Activated CD4-positive, alpha-beta T cell treated with anti-CD3 and anti-CD28 coated beads, Interleukin-2, amount 10 ng/mL, durations not matched to agents 7 days and 5 days (primary cell): ENCODE measurements around the gene ZBTB46. TPM values are rescaled to one million over a fixed set of nuclear protein-coding genes. Genes with fewer than 3 reads are reported as not detected.

Experiments used
- CTCF ChIA-PET: fragments of 350-600 bp; sonication (Branson Sonifier 250); formaldehyde crosslinking; loops from one replicate; lab custom pipeline; 2021; ENCODE audit warnings: antibody characterized with exemption; lab: Charles Lee
- POLR2A ChIA-PET: fragments of 350-600 bp; sonication (Branson Sonifier 250); formaldehyde crosslinking; loops from one replicate; lab custom pipeline; 2021; ENCODE audit warnings: antibody characterized with exemption; lab: Charles Lee
- DNase-seq: peaks from one replicate; pipeline ENCODE4 v3.0.0-alpha.2; 2020
- H3K27ac Mint-ChIP-seq: one replicate; pipeline ENCODE4 v1.8.0; 2021; ENCODE audit warnings: mild to moderate bottlenecking, moderate library complexity, mixed read lengths
- H3K27me3 Mint-ChIP-seq: one replicate; pipeline ENCODE4 v1.8.0; 2021; ENCODE audit warnings: mixed read lengths
- H3K36me3 Mint-ChIP-seq: one replicate; pipeline ENCODE4 v1.8.0; 2021; ENCODE audit warnings: low read depth, mixed read lengths
- H3K4me1 Mint-ChIP-seq: one replicate; pipeline ENCODE4 v1.8.0; 2021; ENCODE audit warnings: mixed read lengths
- H3K4me3 Mint-ChIP-seq: one replicate; pipeline ENCODE4 v1.8.0; 2021; ENCODE audit warnings: mild to moderate bottlenecking, moderate library complexity, mixed read lengths
- H3K9me3 Mint-ChIP-seq: one replicate; pipeline ENCODE4 v1.8.0; 2021; ENCODE audit warnings: mixed read lengths
- total RNA-seq, 2 experiments: library from RNA; stranded (reverse); gene quantifications; one replicate each; pipeline ENCODE4 v1.2.3, GENCODE V29; 2021

Gene ZBTB46
- total RNA-seq, 2 experiments from 2014 or later = not detected

- no peaks in the 10 kb centered on the region for H3K27me3 Mint-ChIP-seq
- peak within 1 kb of the TSS; percentile 87 for H3K27ac Mint-ChIP-seq
- peaks cover 64% of the 10 kb centered on the region for H3K36me3 Mint-ChIP-seq
- H3K4me1 Mint-ChIP-seq = peaks cover 50% of the 10 kb centered on the region
- ChIA-PET POLR2A (interaction anchor here (0.6 to 1.2 kb wide), 3 partner anchors 15 to 68 kb away, joined by 3 to 4 read pairs (median 3); no protein-coding TSS in a partner anchor), CTCF (interaction anchor here (0.6 to 3.4 kb wide), 17 partner anchors 9 to 331 kb away, joined by 3 to 20 read pairs (median 5); partner anchors contain the start of genes LIME1, PTK6 and TPD52L2)
- peak; percentile 88 for DNase-seq
- peaks cover 4% of the 10 kb centered on the region for H3K9me3 Mint-ChIP-seq
- peak within 1 kb of the TSS; percentile 89 for H3K4me3 Mint-ChIP-seq
These were observed 123.3 kb downstream of the ZBTB46 start, which contains the start of the genes ARFRP1 and ZGPAT for GRCh38 chr20:63707558-63708300. Gene ARFRP1, minus strand, starts transcription at chr20:63707976. Its CDS starts 885 bp downstream, at chr20:63707091. Gene ZGPAT, plus strand, starts transcription at chr20:63708039. Its CDS starts 542 bp downstream, at chr20:63708581.

GRCh38 chr20:63706852-63707557, 124.1 kb downstream of the ZBTB46 start:
- Mint-ChIP-seq H3K27ac (peak overlapping the region; percentile 87), H3K4me1 (peaks cover 47% of the 10 kb centered on the region), H3K36me3 (peaks cover 57% of the 10 kb centered on the region), H3K4me3 (peak overlapping the region; percentile 89), H3K27me3 (no peaks in the 10 kb centered on the region), H3K9me3 (peaks cover under 1% of the 10 kb centered on the region)
- ChIA-PET POLR2A (interaction anchor here (0.5 to 1.2 kb wide), 2 partner anchors 34 to 133 kb away, joined by 4 read pairs; no protein-coding TSS in a partner anchor), CTCF (interaction anchor here (0.6 to 3.4 kb wide), 14 partner anchors 9 to 332 kb away, joined by 3 to 20 read pairs (median 4); partner anchors contain the start of genes LIME1 and TPD52L2)
- peak; percentile 79 for DNase-seq

GRCh38 chr20:63706027-63706695, 124.9 kb downstream of the ZBTB46 start:
- H3K27me3 Mint-ChIP-seq = no peaks in the 10 kb centered on the region
- POLR2A ChIA-PET = interaction anchor here (0.5 kb wide), 1 partner anchor 134 kb away, joined by 4 read pairs; no protein-coding TSS in a partner anchor

GRCh38 chr20:63705232-63706026, 125.6 kb downstream of the ZBTB46 start:
- ChIA-PET CTCF (interaction anchor here (2.6 to 3.4 kb wide), 2 partner anchors 8 to 160 kb away, joined by 15 to 20 read pairs; partner anchors contain the start of gene TPD52L2), POLR2A (no interaction called here)
- Mint-ChIP-seq H3K36me3 (peaks cover 41% of the 10 kb centered on the region), H3K4me1 (peaks cover 36% of the 10 kb centered on the region), H3K9me3 (no peaks in the 10 kb centered on the region), H3K27ac (no peak overlapping the region), H3K27me3 (no peaks in the 10 kb centered on the region), H3K4me3 (peak overlapping the region; percentile 16)
- DNase-seq = no peak

More at GRCh38 chr20:63706027-63706695, 124.9 kb downstream of the ZBTB46 start:
- H3K4me1 Mint-ChIP-seq = peaks cover 43% of the 10 kb centered on the region
- CTCF ChIA-PET = interaction anchor here (0.6 to 3.4 kb wide), 5 partner anchors 8 to 159 kb away, joined by 3 to 20 read pairs (median 5); partner anchors contain the start of gene TPD52L2
- peaks cover 49% of the 10 kb centered on the region for H3K36me3 Mint-ChIP-seq
- H3K9me3 Mint-ChIP-seq = no peaks in the 10 kb centered on the region
- DNase-seq = no peak
- H3K27ac Mint-ChIP-seq = peak overlapping the region; percentile 87
- peak overlapping the region; percentile 89 for H3K4me3 Mint-ChIP-seq

GRCh38 chr20:63704749-63705117, 126.3 kb downstream of the ZBTB46 start:
- POLR2A ChIA-PET = no interaction called here

GRCh38 chr20:63703976-63704748, 126.9 kb downstream of the ZBTB46 start:
- peaks cover 32% of the 10 kb centered on the region for H3K36me3 Mint-ChIP-seq
- H3K9me3 Mint-ChIP-seq = no peaks in the 10 kb centered on the region
- CTCF ChIA-PET = no interaction called here
- no peak for DNase-seq
- H3K27me3 Mint-ChIP-seq = no peaks in the 10 kb centered on the region
- no peak overlapping the region for H3K4me3 Mint-ChIP-seq
- H3K27ac Mint-ChIP-seq = no peak overlapping the region
- H3K4me1 Mint-ChIP-seq = peaks cover 27% of the 10 kb centered on the region
- POLR2A ChIA-PET = interaction anchor here (0.6 kb wide), 1 partner anchor 24 kb away, joined by 5 read pairs; no protein-coding TSS in a partner anchor

More at GRCh38 chr20:63704749-63705117, 126.3 kb downstream of the ZBTB46 start:
- H3K36me3 Mint-ChIP-seq = peaks cover 37% of the 10 kb centered on the region
- no peaks in the 10 kb centered on the region for H3K27me3 Mint-ChIP-seq
- DNase-seq = no peak
- H3K4me1 Mint-ChIP-seq = peaks cover 30% of the 10 kb centered on the region
- CTCF ChIA-PET = no interaction called here
- H3K4me3 Mint-ChIP-seq = no peak overlapping the region
- H3K27ac Mint-ChIP-seq = no peak overlapping the region
- H3K9me3 Mint-ChIP-seq = no peaks in the 10 kb centered on the region

- peaks cover 26% of the 10 kb centered on the region for H3K36me3 Mint-ChIP-seq
- POLR2A ChIA-PET = interaction anchor here (0.6 kb wide), 1 partner anchor 25 kb away, joined by 5 read pairs; no protein-coding TSS in a partner anchor
- DNase-seq = no peak
- H3K9me3 Mint-ChIP-seq = no peaks in the 10 kb centered on the region
- no peaks in the 10 kb centered on the region for H3K27me3 Mint-ChIP-seq
- H3K27ac Mint-ChIP-seq = no peak overlapping the region
- H3K4me1 Mint-ChIP-seq = peaks cover 21% of the 10 kb centered on the region
- CTCF ChIA-PET = interaction anchor here (1.3 kb wide), 1 partner anchor 81 kb away, joined by 3 read pairs; no protein-coding TSS in a partner anchor
- H3K4me3 Mint-ChIP-seq = no peak overlapping the region
These were observed 127.5 kb downstream of the ZBTB46 start for GRCh38 chr20:63703471-63703975.

- H3K9me3 Mint-ChIP-seq = no peaks in the 10 kb centered on the region
- CTCF ChIA-PET = interaction anchor here (1.3 kb wide), 1 partner anchor 81 kb away, joined by 3 read pairs; no protein-coding TSS in a partner anchor
These were observed 128.2 kb downstream of the ZBTB46 start for GRCh38 chr20:63702751-63703470.

GRCh38 chr20:63702036-63702665, 128.9 kb downstream of the ZBTB46 start:
- Mint-ChIP-seq H3K27ac (no peak overlapping the region), H3K4me1 (peaks cover 22% of the 10 kb centered on the region), H3K4me3 (no peak overlapping the region), H3K27me3 (no peaks in the 10 kb centered on the region), H3K9me3 (no peaks in the 10 kb centered on the region), H3K36me3 (peaks cover 23% of the 10 kb centered on the region)
- no peak for DNase-seq
- ChIA-PET POLR2A (no interaction called here), CTCF (interaction anchor here (0.6 to 1.3 kb wide), 3 partner anchors 62 to 165 kb away, joined by 3 to 4 read pairs (median 3); partner anchors contain the start of gene PTK6)

More at GRCh38 chr20:63702751-63703470, 128.2 kb downstream of the ZBTB46 start:
- POLR2A ChIA-PET = no interaction called here
- Mint-ChIP-seq H3K4me3 (no peak overlapping the region), H3K4me1 (peaks cover 19% of the 10 kb centered on the region), H3K27ac (no peak overlapping the region), H3K36me3 (peaks cover 23% of the 10 kb centered on the region), H3K27me3 (no peaks in the 10 kb centered on the region)
- DNase-seq = no peak
